ENCODE results near the gene JAZF1.

Gene JAZF1

GRCh38 chr7:28116041-28116440 lies 64.6 kb downstream of the JAZF1 start:
- H3K4me1 ChIP-seq (ENCODE audit: control insufficient read depth in 2 of 2, insufficient read depth in 1 of 2, low read depth in 1 of 2, low read length in 2 of 2) = no peaks in the 10 kb centered on the region
- no peak overlapping the region for H3K4me3 ChIP-seq (ENCODE audit: low read length in 2 of 2)
- H2BK15ac ChIP-seq (ENCODE audit: low read length) = no peak overlapping the region
- H3K4ac ChIP-seq (ENCODE audit: low read length) = no peak overlapping the region
- H3K14ac ChIP-seq (ENCODE audit: low read length) = no peak overlapping the region
- H4K8ac ChIP-seq (ENCODE audit: low read depth, low read length) = no peak overlapping the region
- no peaks in the 10 kb centered on the region for H3K79me1 ChIP-seq (ENCODE audit: low read depth, low read length)
- H3K27ac ChIP-seq (replicated peaks; ENCODE audit: low read length) = no peak overlapping the region
- no peak overlapping the region for H2BK5ac ChIP-seq (ENCODE audit: low read length)
- H3K23ac ChIP-seq (ENCODE audit: low read depth, low read length, poor library complexity) = no peak overlapping the region
- H2BK120ac ChIP-seq (ENCODE audit: low read depth, low read length) = no peak overlapping the region
- no peak overlapping the region for H3K9ac ChIP-seq (ENCODE audit: low read depth, low read length, poor library complexity)
- H4K91ac ChIP-seq (ENCODE audit: low read depth, low read length, poor library complexity) = no peak overlapping the region
- H2AFZ ChIP-seq (ENCODE audit: low read length) = no peak overlapping the region
- no peaks in the 10 kb centered on the region for H3K9me3 ChIP-seq (replicated peaks in 1 of 2; ENCODE audit: control insufficient read depth in 2 of 2, insufficient read depth in 1 of 2, low read depth in 1 of 2, low read length in 2 of 2)
- no peak overlapping the region for H2BK12ac ChIP-seq (ENCODE audit: low read length)
- peaks cover 0 to 5% (median 0%) of the 10 kb centered on the region in 3 experiments for H3K27me3 ChIP-seq (ENCODE audit: control insufficient read depth in 3 of 3, insufficient read depth in 3 of 3, low read depth in 1 of 3, low read length in 3 of 3)
- H3K18ac ChIP-seq (ENCODE audit: low read length) = no peak overlapping the region
- no peak overlapping the region for H3K4me2 ChIP-seq (ENCODE audit: insufficient read depth, low read length, poor library complexity, severe bottlenecking)
- DNase-seq (ENCODE audit: low spot score) = no peak
- no peaks in the 10 kb centered on the region for H3K36me3 ChIP-seq (replicated peaks in 1 of 2; ENCODE audit: control insufficient read depth in 2 of 2, insufficient read depth in 2 of 2, low read length in 2 of 2)
- WGBS, 2 donors (ENCODE audit: extremely low coverage in 2 of 2, insufficient read length in 2 of 2, insufficient replicate concordance in 1 of 2) = no CpG with 5 or more reads among the region's 2 CpGs
- no peak overlapping the region for H2AK5ac ChIP-seq (ENCODE audit: low read depth, low read length)

GRCh38 chr7:28115261-28115660 lies 65.3 kb downstream of the JAZF1 start:
- no CpG with 5 or more reads among the region's 1 CpG for WGBS, 2 donors (ENCODE audit: extremely low coverage in 2 of 2, insufficient read length in 2 of 2, insufficient replicate concordance in 1 of 2)
- Histone ChIP-seq H3K4me1 (ENCODE audit: control insufficient read depth in 2 of 2, insufficient read depth in 1 of 2, low read depth in 1 of 2, low read length in 2 of 2) (no peaks in the 10 kb centered on the region), H3K9ac (ENCODE audit: low read depth, low read length, poor library complexity) (no peak overlapping the region), H4K8ac (ENCODE audit: low read depth, low read length) (no peak overlapping the region), H2AK5ac (ENCODE audit: low read depth, low read length) (no peak overlapping the region), H4K91ac (ENCODE audit: low read depth, low read length, poor library complexity) (no peak overlapping the region), H3K4me3 (ENCODE audit: low read length in 2 of 2) (no peak overlapping the region), H3K27ac (replicated peaks; ENCODE audit: low read length) (no peak overlapping the region), H2BK120ac (ENCODE audit: low read depth, low read length) (no peak overlapping the region), H2BK15ac (ENCODE audit: low read length) (no peak overlapping the region), H3K4me2 (ENCODE audit: insufficient read depth, low read length, poor library complexity, severe bottlenecking) (no peak overlapping the region), H2BK12ac (ENCODE audit: low read length) (no peak overlapping the region), H2AFZ (ENCODE audit: low read length) (no peak overlapping the region), H3K23ac (ENCODE audit: low read depth, low read length, poor library complexity) (no peak overlapping the region), H3K36me3 (replicated peaks in 1 of 2; ENCODE audit: control insufficient read depth in 2 of 2, insufficient read depth in 2 of 2, low read length in 2 of 2) (no peaks in the 10 kb centered on the region), H2BK5ac (ENCODE audit: low read length) (no peak overlapping the region), H3K79me1 (ENCODE audit: low read depth, low read length) (no peaks in the 10 kb centered on the region), H3K9me3 (replicated peaks in 1 of 2; ENCODE audit: control insufficient read depth in 2 of 2, insufficient read depth in 1 of 2, low read depth in 1 of 2, low read length in 2 of 2) (no peaks in the 10 kb centered on the region), H3K18ac (ENCODE audit: low read length) (no peak overlapping the region), H3K27me3 (ENCODE audit: control insufficient read depth in 3 of 3, insufficient read depth in 3 of 3, low read depth in 1 of 3, low read length in 3 of 3) (peaks cover 0 to 5% (median 0%) of the 10 kb centered on the region in 3 experiments), H3K4ac (ENCODE audit: low read length) (no peak overlapping the region), H3K14ac (ENCODE audit: low read length) (no peak overlapping the region)
- DNase-seq (ENCODE audit: low spot score) = no peak

GRCh38 chr7:28114056-28114455 lies 66.5 kb downstream of the JAZF1 start:
- Histone ChIP-seq H3K27me3 (ENCODE audit: control insufficient read depth in 3 of 3, insufficient read depth in 3 of 3, low read depth in 1 of 3, low read length in 3 of 3) (peaks cover 0 to 5% (median 0%) of the 10 kb centered on the region in 3 experiments), H3K4me2 (ENCODE audit: insufficient read depth, low read length, poor library complexity, severe bottlenecking) (no peak overlapping the region), H3K36me3 (replicated peaks in 1 of 2; ENCODE audit: control insufficient read depth in 2 of 2, insufficient read depth in 2 of 2, low read length in 2 of 2) (no peaks in the 10 kb centered on the region), H2AFZ (ENCODE audit: low read length) (no peak overlapping the region), H3K23ac (ENCODE audit: low read depth, low read length, poor library complexity) (no peak overlapping the region), H2AK5ac (ENCODE audit: low read depth, low read length) (no peak overlapping the region), H4K91ac (ENCODE audit: low read depth, low read length, poor library complexity) (no peak overlapping the region), H4K8ac (ENCODE audit: low read depth, low read length) (no peak overlapping the region), H3K27ac (replicated peaks; ENCODE audit: low read length) (no peak overlapping the region), H3K9ac (ENCODE audit: low read depth, low read length, poor library complexity) (no peak overlapping the region), H3K9me3 (replicated peaks in 1 of 2; ENCODE audit: control insufficient read depth in 2 of 2, insufficient read depth in 1 of 2, low read depth in 1 of 2, low read length in 2 of 2) (no peaks in the 10 kb centered on the region), H3K4ac (ENCODE audit: low read length) (no peak overlapping the region), H2BK12ac (ENCODE audit: low read length) (no peak overlapping the region), H2BK120ac (ENCODE audit: low read depth, low read length) (no peak overlapping the region), H3K4me3 (ENCODE audit: low read length in 2 of 2) (no peak overlapping the region), H3K18ac (ENCODE audit: low read length) (no peak overlapping the region), H3K14ac (ENCODE audit: low read length) (no peak overlapping the region), H3K4me1 (ENCODE audit: control insufficient read depth in 2 of 2, insufficient read depth in 1 of 2, low read depth in 1 of 2, low read length in 2 of 2) (no peaks in the 10 kb centered on the region), H2BK5ac (ENCODE audit: low read length) (no peak overlapping the region), H3K79me1 (ENCODE audit: low read depth, low read length) (no peaks in the 10 kb centered on the region), H2BK15ac (ENCODE audit: low read length) (no peak overlapping the region)
- no CpG with 5 or more reads among the region's 4 CpGs for WGBS, 2 donors (ENCODE audit: extremely low coverage in 2 of 2, insufficient read length in 2 of 2, insufficient replicate concordance in 1 of 2)
- no peak for DNase-seq (ENCODE audit: low spot score)

GRCh38 chr7:28112883-28113540 lies 67.6 kb downstream of the JAZF1 start:
- Histone ChIP-seq H3K4me3 (ENCODE audit: low read length in 2 of 2) (no peak overlapping the region), H2AFZ (ENCODE audit: low read length) (no peak overlapping the region), H3K79me1 (ENCODE audit: low read depth, low read length) (no peaks in the 10 kb centered on the region), H2AK5ac (ENCODE audit: low read depth, low read length) (no peak overlapping the region), H3K9ac (ENCODE audit: low read depth, low read length, poor library complexity) (no peak overlapping the region), H3K23ac (ENCODE audit: low read depth, low read length, poor library complexity) (no peak overlapping the region), H2BK15ac (ENCODE audit: low read length) (no peak overlapping the region), H3K4me2 (ENCODE audit: insufficient read depth, low read length, poor library complexity, severe bottlenecking) (no peak overlapping the region), H3K9me3 (replicated peaks in 1 of 2; ENCODE audit: control insufficient read depth in 2 of 2, insufficient read depth in 1 of 2, low read depth in 1 of 2, low read length in 2 of 2) (no peaks in the 10 kb centered on the region), H4K8ac (ENCODE audit: low read depth, low read length) (no peak overlapping the region), H3K14ac (ENCODE audit: low read length) (no peak overlapping the region), H3K4me1 (ENCODE audit: control insufficient read depth in 2 of 2, insufficient read depth in 1 of 2, low read depth in 1 of 2, low read length in 2 of 2) (no peaks in the 10 kb centered on the region), H3K4ac (ENCODE audit: low read length) (no peak overlapping the region), H2BK120ac (ENCODE audit: low read depth, low read length) (no peak overlapping the region), H3K27ac (replicated peaks; ENCODE audit: low read length) (no peak overlapping the region), H2BK12ac (ENCODE audit: low read length) (no peak overlapping the region), H2BK5ac (ENCODE audit: low read length) (no peak overlapping the region), H4K91ac (ENCODE audit: low read depth, low read length, poor library complexity) (no peak overlapping the region), H3K18ac (ENCODE audit: low read length) (no peak overlapping the region), H3K36me3 (replicated peaks in 1 of 2; ENCODE audit: control insufficient read depth in 2 of 2, insufficient read depth in 2 of 2, low read length in 2 of 2) (no peaks in the 10 kb centered on the region), H3K27me3 (ENCODE audit: control insufficient read depth in 3 of 3, insufficient read depth in 3 of 3, low read depth in 1 of 3, low read length in 3 of 3) (peaks cover 0 to 7% (median 0%) of the 10 kb centered on the region in 3 experiments)
- DNase-seq (ENCODE audit: low spot score) = no peak
- WGBS, 2 donors (ENCODE audit: extremely low coverage in 2 of 2, insufficient read length in 2 of 2, insufficient replicate concordance in 1 of 2) = no CpG with 5 or more reads among the region's 14 CpGs
